Dendritic cell treated with granulocyte-macrophage colony-stimulating factor and Interleukin-4, amounts not matched to agents 40 ng/mL and 50 ng/mL, for 4 days (primary cell): Measurements from ENCODE around the gene ADGRL1.

Source experiments
- H3K27ac Mint-ChIP-seq: one replicate; pipeline ENCODE4 v1.8.0; 2022; ENCODE audit warnings: mild to moderate bottlenecking, mixed read lengths
- H3K27me3 Mint-ChIP-seq: one replicate; pipeline ENCODE4 v1.8.0; 2022; ENCODE audit warnings: mild to moderate bottlenecking, mixed read lengths
- H3K36me3 Mint-ChIP-seq: one replicate; pipeline ENCODE4 v1.8.0; 2022; ENCODE audit warnings: low read depth, mixed read lengths
- H3K4me1 Mint-ChIP-seq: one replicate; pipeline ENCODE4 v1.8.0; 2022; ENCODE audit warnings: low read depth, mixed read lengths
- H3K4me3 Mint-ChIP-seq: one replicate; pipeline ENCODE4 v1.8.0; 2022; ENCODE audit warnings: mild to moderate bottlenecking, moderate library complexity, mixed read lengths
- H3K9me3 Mint-ChIP-seq: one replicate; pipeline ENCODE4 v1.8.0; 2022; ENCODE audit warnings: mixed read lengths
- intact Hi-C: fragments of 100-400 bp; cut with micrococcal nuclease; formaldehyde crosslinking; loops from one replicate; pipeline ENCODE4 v1.15.0; 2022

Gene ADGRL1

GRCh38 chr19:14118165-14119051, 87.6 kb downstream of the ADGRL1 start:
- Mint-ChIP-seq H3K4me1 (peaks cover 61% of the 10 kb centered on the region), H3K36me3 (peaks cover 16% of the 10 kb centered on the region), H3K27ac (peak overlapping the region; percentile 93), H3K9me3 (no peaks in the 10 kb centered on the region), H3K27me3 (no peaks in the 10 kb centered on the region), H3K4me3 (peak overlapping the region; percentile 75)
- intact Hi-C loops = loop anchor here (1.0 to 5.0 kb wide), 2 partner anchors 19 to 36 kb away; no protein-coding TSS in a partner anchor

DNA sequence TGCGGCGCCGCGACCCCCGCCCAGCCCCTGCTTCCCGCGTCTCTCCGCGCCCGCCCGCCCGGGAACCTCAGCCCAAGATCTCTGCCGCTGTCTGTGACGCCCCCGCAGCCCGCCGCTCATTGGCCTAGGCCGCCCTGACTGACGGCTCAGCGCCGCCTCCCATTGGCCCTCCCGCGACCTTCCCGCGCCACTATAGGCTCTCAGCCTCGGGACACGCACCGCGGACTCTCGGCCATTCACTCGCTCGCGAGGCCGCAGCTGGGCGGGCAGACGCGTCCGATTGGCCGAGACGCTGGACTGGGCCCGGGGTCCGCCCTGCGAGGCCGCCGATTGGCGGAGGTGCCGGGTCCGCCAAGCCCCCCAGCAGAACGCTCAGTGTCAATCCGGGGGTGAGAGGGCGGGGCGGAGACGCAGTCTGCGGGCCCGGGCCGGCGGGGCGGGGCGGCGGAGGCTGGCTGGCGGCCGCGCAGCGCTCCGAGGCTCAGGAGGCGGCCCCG, 88.3 kb downstream of the ADGRL1 start, which contains the start of gene PRKACA:
Gene PRKACA (minus strand): TSS at position 95 of the 497 bp plus-strand sequence. CDS start 215 bp downstream, outside the sequence.
- H3K4me3 Mint-ChIP-seq = peak within 1 kb of the TSS; percentile 92
- peak within 1 kb of the TSS; percentile 93 for H3K27ac Mint-ChIP-seq
- H3K4me1 Mint-ChIP-seq = peaks cover 68% of the 10 kb centered on the region
- peaks cover 16% of the 10 kb centered on the region for H3K36me3 Mint-ChIP-seq
- no peaks in the 10 kb centered on the region for H3K27me3 Mint-ChIP-seq
- no peaks in the 10 kb centered on the region for H3K9me3 Mint-ChIP-seq
- intact Hi-C loops = loop anchor here (1.0 to 5.0 kb wide), 3 partner anchors 20 to 35 kb away; partner anchors contain the start of gene SAMD1

- intact Hi-C loops = loop anchor here (2.0 to 5.0 kb wide), 2 partner anchors 26 to 35 kb away; partner anchors contain the start of gene SAMD1
- peak overlapping the region; percentile 93 for H3K27ac Mint-ChIP-seq
- H3K4me1 Mint-ChIP-seq = peaks cover 74% of the 10 kb centered on the region
- peaks cover 16% of the 10 kb centered on the region for H3K36me3 Mint-ChIP-seq
- H3K27me3 Mint-ChIP-seq = no peaks in the 10 kb centered on the region
- H3K9me3 Mint-ChIP-seq = no peaks in the 10 kb centered on the region
- peak overlapping the region; percentile 92 for H3K4me3 Mint-ChIP-seq
Observed at GRCh38 chr19:14116918-14117578, 88.9 kb downstream of the ADGRL1 start.

DNA sequence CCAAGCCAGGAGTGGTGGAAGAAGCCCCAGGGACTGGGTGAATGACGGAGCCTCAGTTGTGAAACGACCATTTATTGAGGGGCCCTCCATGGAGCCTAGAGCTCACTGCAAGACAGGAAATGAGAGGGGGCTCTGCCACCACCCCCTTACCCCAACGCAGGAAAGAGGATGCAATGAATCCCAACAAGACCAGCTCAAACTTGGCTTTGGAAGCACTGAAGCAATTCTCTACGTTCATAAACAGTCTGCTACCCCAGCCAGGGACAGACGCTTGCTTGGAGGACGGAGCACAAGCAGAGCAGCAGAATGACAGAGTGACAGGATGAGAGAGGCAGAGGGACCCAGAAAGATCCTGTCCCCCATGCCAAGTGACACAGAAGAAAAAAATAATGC, 89.4 kb downstream of the ADGRL1 start:
- intact Hi-C loops = loop anchor here (2.0 to 5.0 kb wide), 2 partner anchors 26 to 34 kb away; partner anchors contain the start of gene SAMD1
- Mint-ChIP-seq H3K4me1 (peaks cover 80% of the 10 kb centered on the region), H3K4me3 (peak overlapping the region; percentile 92), H3K27me3 (no peaks in the 10 kb centered on the region), H3K36me3 (peaks cover 21% of the 10 kb centered on the region), H3K27ac (peak overlapping the region; percentile 93), H3K9me3 (no peaks in the 10 kb centered on the region)

DNA sequence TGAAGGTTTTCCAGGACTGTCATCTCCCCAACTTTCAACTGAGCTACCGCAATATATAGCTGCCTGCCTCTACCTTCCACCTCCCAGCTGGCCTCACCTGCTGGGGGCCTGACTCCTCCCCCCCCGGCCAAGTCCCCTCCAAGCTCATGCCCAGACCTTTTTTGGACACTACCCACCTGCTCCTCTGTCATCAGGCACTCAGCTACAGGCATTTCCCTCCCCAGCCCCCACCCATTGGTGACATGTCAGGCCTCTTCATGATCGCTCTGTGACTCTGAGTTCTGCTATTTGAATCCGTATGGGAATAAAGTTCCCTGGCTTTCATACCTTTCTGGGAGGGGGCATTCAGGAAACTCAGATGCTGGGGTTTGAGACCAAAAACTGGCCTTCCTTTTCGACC, 90.2 kb downstream of the ADGRL1 start:
- Mint-ChIP-seq H3K27me3 (no peaks in the 10 kb centered on the region), H3K9me3 (no peaks in the 10 kb centered on the region), H3K27ac (peak overlapping the region; percentile 93), H3K4me3 (peak overlapping the region; percentile 92), H3K4me1 (peaks cover 85% of the 10 kb centered on the region), H3K36me3 (peaks cover 28% of the 10 kb centered on the region)
- intact Hi-C loops = loop anchor here (2.0 to 5.0 kb wide), 2 partner anchors 25 to 33 kb away; partner anchors contain the start of gene SAMD1

- Mint-ChIP-seq H3K27me3 (no peaks in the 10 kb centered on the region), H3K36me3 (peaks cover 34% of the 10 kb centered on the region), H3K4me3 (no peak overlapping the region), H3K27ac (peak overlapping the region; percentile 93), H3K4me1 (peaks cover 81% of the 10 kb centered on the region), H3K9me3 (no peaks in the 10 kb centered on the region)
- intact Hi-C loops = loop anchor here (5.0 kb wide), 1 partner anchor 33 kb away; no protein-coding TSS in a partner anchor
Observed at GRCh38 chr19:14114854-14115253, 91.1 kb downstream of the ADGRL1 start.

GRCh38 chr19:14114439-14114838, 91.5 kb downstream of the ADGRL1 start:
- no peak overlapping the region for H3K4me3 Mint-ChIP-seq
- no peaks in the 10 kb centered on the region for H3K27me3 Mint-ChIP-seq
- H3K36me3 Mint-ChIP-seq = peaks cover 38% of the 10 kb centered on the region
- H3K27ac Mint-ChIP-seq = peak overlapping the region; percentile 93
- intact Hi-C loops = no loop called here
- H3K9me3 Mint-ChIP-seq = no peaks in the 10 kb centered on the region
- H3K4me1 Mint-ChIP-seq = peaks cover 77% of the 10 kb centered on the region

DNA sequence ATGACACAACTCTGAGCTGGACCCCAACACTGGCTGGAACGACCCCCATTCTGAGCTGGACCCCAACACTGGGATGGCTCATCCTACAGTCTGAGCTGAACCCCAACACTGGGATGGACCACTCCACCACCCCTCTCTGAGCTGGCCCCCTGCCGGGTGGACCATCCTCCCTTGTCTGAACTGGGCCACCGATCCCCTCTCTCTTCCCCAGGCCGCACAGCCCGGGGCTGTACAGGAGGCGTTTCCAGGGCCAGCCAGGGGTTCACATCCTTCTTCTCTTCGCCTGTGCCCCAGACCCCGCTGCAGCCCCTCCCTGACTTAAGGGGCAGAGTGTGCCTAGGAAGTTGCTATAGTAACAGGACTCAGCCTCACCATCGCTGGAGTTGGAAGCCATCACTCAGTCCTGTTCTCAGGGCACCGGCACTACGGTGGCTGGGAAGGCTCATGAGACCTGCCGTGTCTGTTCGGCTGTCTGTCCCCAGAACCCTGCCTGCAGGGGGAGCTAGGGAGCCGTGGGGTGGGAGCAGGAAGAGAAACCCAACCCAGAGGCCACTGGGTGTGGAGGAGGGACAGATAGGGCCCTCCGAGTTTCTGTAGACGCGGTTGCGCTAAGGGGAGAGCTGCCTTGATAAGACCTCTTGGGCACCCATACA, 92.1 kb downstream of the ADGRL1 start:
- H3K36me3 Mint-ChIP-seq = peaks cover 44% of the 10 kb centered on the region
- H3K4me1 Mint-ChIP-seq = peaks cover 71% of the 10 kb centered on the region
- no peaks in the 10 kb centered on the region for H3K27me3 Mint-ChIP-seq
- H3K9me3 Mint-ChIP-seq = no peaks in the 10 kb centered on the region
- no peak overlapping the region for H3K4me3 Mint-ChIP-seq
- intact Hi-C loops = no loop called here
- peak overlapping the region; percentile 93 for H3K27ac Mint-ChIP-seq

GRCh38 chr19:14112809-14113385, 93.1 kb downstream of the ADGRL1 start:
- H3K27me3 Mint-ChIP-seq = no peaks in the 10 kb centered on the region

GRCh38 chr19:14112051-14112808, 93.7 kb downstream of the ADGRL1 start:
- peak overlapping the region; percentile 93 for H3K27ac Mint-ChIP-seq
- H3K36me3 Mint-ChIP-seq = peaks cover 55% of the 10 kb centered on the region
- H3K9me3 Mint-ChIP-seq = no peaks in the 10 kb centered on the region
- peak overlapping the region; percentile 27 for H3K4me3 Mint-ChIP-seq
- intact Hi-C loops = no loop called here
- no peaks in the 10 kb centered on the region for H3K27me3 Mint-ChIP-seq
- H3K4me1 Mint-ChIP-seq = peaks cover 64% of the 10 kb centered on the region

More at GRCh38 chr19:14112809-14113385, 93.1 kb downstream of the ADGRL1 start:
- peak overlapping the region; percentile 93 for H3K27ac Mint-ChIP-seq
- H3K4me3 Mint-ChIP-seq = peak overlapping the region; percentile 27
- H3K9me3 Mint-ChIP-seq = no peaks in the 10 kb centered on the region
- intact Hi-C loops = no loop called here
- peaks cover 64% of the 10 kb centered on the region for H3K4me1 Mint-ChIP-seq
- H3K36me3 Mint-ChIP-seq = peaks cover 50% of the 10 kb centered on the region

- Mint-ChIP-seq H3K27ac (peak overlapping the region; percentile 59), H3K4me3 (no peak overlapping the region), H3K4me1 (peaks cover 59% of the 10 kb centered on the region), H3K36me3 (peaks cover 55% of the 10 kb centered on the region), H3K27me3 (no peaks in the 10 kb centered on the region), H3K9me3 (no peaks in the 10 kb centered on the region)
- intact Hi-C loops = no loop called here
Observed at GRCh38 chr19:14111486-14111885, 94.5 kb downstream of the ADGRL1 start.

DNA sequence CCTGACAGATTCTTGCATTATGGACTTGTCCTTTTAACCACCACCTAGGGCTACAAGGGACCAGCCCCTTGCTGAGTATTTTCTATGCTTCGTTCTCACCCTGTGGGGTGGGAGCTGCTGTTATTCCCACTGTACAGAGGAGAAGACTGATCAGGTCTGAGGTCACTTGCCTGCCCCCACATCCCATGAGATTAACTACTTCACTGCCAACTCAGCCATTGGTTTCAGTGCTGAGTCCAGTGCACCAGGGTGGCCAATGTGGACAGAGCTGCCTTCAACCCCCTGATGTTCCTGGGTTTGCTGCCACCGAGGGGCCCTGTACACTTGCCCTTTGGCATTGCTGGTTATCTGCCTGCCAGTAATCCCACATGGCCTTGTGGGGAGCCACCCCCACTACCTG, 95.3 kb downstream of the ADGRL1 start:
- Mint-ChIP-seq H3K4me1 (peaks cover 50% of the 10 kb centered on the region), H3K27ac (peak overlapping the region; percentile 59), H3K4me3 (no peak overlapping the region), H3K9me3 (no peaks in the 10 kb centered on the region), H3K27me3 (no peaks in the 10 kb centered on the region), H3K36me3 (peaks cover 57% of the 10 kb centered on the region)
- intact Hi-C loops = no loop called here
